HL-60 (cell line): ENCODE results near the gene DNASE1L3.

ENCODE experiments used
- GABPA ChIP-seq: IDR thresholded peaks from 2 replicates; pipeline ENCODE4 v1.6.1; 2012; ENCODE audit warnings: low read depth
- POLR2AphosphoS5 ChIP-seq: IDR thresholded peaks from 2 replicates; pipeline ENCODE4 v1.6.1; 2012; ENCODE audit warnings: low read depth
- TF ChIP-seq, protein P1 (sequence below): IDR thresholded peaks from one replicate; pipeline ENCODE4 v1.5.1; 2011; ENCODE audit warnings: low read length, control low read depth, inconsistent platforms; ENCODE audit not compliant: insufficient read depth
- TF ChIP-seq, protein P2 (sequence below): IDR thresholded peaks from 2 replicates; pipeline ENCODE4 v1.6.1; 2012; ENCODE audit warnings: low read depth; ENCODE audit not compliant: insufficient replicate concordance

DNA sequence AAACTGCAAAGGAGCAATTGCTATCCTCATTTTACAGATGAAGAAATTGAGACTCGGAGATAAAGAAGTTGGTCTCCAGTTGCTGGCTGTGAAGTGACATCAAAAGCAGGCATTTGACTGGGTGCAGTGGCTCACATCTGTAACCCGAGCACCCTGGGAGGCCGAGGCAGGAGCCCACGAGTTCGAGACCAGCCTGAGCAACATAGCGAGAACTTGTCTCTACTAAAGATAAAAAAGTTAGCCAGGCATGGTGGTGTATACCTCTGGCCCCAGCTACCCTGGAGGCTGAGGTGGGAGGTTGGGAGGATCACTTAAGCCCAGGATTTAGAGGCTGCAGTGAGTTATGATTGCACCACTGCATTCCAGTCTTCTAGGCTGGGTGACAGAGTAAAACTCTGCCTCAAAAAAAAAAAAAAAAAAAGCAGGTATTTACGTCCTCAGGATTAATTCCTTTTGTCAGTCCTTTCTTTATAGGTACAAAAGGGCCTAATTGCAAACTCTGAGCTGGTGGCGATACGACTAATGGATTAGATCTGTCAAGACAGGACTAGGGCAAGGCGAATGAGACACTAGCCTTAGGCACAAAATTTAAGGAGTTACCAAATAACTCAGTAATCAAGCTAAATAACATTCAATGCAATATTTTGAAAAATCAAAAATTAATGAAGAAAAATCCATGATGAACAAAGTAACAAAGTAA, 5.9 kb upstream of the DNASE1L3 start:
- no peak for TF ChIP-seq POLR2AphosphoS5
- TF ChIP-seq, protein P1, sequence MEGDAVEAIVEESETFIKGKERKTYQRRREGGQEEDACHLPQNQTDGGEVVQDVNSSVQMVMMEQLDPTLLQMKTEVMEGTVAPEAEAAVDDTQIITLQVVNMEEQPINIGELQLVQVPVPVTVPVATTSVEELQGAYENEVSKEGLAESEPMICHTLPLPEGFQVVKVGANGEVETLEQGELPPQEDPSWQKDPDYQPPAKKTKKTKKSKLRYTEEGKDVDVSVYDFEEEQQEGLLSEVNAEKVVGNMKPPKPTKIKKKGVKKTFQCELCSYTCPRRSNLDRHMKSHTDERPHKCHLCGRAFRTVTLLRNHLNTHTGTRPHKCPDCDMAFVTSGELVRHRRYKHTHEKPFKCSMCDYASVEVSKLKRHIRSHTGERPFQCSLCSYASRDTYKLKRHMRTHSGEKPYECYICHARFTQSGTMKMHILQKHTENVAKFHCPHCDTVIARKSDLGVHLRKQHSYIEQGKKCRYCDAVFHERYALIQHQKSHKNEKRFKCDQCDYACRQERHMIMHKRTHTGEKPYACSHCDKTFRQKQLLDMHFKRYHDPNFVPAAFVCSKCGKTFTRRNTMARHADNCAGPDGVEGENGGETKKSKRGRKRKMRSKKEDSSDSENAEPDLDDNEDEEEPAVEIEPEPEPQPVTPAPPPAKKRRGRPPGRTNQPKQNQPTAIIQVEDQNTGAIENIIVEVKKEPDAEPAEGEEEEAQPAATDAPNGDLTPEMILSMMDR: no peak
- TF ChIP-seq, protein P2, sequence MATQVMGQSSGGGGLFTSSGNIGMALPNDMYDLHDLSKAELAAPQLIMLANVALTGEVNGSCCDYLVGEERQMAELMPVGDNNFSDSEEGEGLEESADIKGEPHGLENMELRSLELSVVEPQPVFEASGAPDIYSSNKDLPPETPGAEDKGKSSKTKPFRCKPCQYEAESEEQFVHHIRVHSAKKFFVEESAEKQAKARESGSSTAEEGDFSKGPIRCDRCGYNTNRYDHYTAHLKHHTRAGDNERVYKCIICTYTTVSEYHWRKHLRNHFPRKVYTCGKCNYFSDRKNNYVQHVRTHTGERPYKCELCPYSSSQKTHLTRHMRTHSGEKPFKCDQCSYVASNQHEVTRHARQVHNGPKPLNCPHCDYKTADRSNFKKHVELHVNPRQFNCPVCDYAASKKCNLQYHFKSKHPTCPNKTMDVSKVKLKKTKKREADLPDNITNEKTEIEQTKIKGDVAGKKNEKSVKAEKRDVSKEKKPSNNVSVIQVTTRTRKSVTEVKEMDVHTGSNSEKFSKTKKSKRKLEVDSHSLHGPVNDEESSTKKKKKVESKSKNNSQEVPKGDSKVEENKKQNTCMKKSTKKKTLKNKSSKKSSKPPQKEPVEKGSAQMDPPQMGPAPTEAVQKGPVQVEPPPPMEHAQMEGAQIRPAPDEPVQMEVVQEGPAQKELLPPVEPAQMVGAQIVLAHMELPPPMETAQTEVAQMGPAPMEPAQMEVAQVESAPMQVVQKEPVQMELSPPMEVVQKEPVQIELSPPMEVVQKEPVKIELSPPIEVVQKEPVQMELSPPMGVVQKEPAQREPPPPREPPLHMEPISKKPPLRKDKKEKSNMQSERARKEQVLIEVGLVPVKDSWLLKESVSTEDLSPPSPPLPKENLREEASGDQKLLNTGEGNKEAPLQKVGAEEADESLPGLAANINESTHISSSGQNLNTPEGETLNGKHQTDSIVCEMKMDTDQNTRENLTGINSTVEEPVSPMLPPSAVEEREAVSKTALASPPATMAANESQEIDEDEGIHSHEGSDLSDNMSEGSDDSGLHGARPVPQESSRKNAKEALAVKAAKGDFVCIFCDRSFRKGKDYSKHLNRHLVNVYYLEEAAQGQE: no peak
- TF ChIP-seq GABPA: no peak
